EL (cell line): ENCODE data around the gene PIMREG.

Experiments used
- DNase-seq: peaks from one replicate; pipeline ENCODE4 v3.0.0-alpha.2; 2016

Gene PIMREG

DNA sequence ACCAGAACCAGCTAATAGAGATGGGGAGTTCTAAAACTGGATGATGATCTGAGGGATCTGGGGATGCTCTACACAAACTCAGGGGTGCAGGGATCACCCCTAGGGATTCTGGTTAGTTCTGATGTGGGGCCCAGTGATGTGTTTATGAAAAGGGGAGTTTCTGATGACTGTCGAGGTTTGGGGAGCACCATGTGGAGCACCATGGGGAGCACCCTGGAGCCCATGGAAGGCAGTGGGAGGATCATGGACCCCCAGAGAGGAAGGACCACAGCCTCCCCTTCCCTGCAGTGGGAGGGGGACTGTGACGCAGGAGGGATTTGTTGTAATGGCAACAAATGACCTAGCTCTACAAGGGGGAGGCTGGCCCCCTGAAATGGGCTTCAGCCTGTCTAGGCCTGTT, 18.4 kb downstream of the PIMREG start:
- no peak for DNase-seq

DNA sequence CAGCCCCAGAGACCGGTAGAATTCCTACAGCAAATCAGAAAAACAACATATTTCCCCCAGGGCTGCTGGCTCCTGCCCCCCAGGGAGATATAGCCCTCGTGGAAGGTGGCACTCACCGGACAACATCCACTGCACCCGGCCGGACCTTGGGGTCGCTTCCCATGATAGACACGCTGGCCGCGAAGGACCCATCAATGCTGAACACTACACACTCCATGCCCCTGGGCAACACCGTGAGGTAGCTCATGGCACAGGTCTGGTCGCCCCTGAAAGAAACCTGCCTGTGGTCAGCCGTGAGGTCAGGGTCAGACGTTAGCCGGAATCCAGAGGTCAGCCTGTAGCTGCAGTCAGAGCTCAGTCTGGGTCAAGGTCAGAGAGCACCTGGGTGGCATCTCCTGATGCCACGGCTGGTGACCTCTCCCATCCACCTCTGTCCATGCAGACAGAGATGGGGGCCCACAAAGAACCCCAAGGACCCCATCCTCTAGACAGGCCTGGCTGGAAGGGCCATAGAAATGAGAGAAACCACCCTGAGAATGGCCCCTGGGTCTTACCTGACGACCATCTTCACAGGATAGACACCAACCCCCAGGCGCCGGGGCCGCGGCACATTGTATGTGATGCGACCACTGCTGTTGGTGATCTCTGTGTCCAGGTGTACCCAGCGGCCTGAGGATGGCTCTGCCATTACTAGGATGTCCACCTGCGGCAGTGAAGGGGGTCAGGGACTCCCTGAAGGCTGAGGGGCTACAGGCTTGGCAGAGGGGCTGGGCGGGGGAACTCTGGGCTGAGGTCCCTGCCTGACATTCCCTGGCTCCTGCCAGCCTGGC, 19.6 kb downstream of the PIMREG start:
- DNase-seq: no peak

DNA sequence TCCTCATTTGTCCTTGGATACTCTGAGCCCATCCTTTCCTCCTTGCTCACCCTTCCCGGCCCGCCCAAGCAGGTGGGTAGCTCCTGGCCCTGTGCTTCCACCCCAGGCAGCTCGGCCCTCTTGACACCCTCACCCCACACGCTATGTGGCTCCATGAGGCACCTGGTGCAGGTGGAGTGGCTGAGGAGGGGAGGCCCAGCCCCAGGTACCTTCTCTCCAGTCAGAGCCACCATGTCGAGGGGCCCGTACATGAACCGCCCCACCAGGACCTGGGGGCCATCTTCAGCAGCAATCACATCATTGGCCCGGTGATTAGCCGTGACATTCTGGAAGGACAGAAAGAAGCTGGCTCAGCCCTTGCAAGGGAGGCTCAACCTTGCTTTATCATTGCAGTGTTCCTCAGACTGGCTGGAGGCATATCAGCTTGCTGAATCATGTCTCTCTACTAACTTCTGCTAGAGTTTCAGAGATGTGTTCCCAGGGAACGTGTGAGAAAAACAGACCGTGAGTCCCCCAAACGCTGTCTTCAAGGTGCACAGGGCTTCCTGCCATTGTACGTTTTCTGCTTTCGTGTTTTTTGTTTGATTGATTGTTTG, 20.3 kb downstream of the PIMREG start:
- no peak for DNase-seq

DNA sequence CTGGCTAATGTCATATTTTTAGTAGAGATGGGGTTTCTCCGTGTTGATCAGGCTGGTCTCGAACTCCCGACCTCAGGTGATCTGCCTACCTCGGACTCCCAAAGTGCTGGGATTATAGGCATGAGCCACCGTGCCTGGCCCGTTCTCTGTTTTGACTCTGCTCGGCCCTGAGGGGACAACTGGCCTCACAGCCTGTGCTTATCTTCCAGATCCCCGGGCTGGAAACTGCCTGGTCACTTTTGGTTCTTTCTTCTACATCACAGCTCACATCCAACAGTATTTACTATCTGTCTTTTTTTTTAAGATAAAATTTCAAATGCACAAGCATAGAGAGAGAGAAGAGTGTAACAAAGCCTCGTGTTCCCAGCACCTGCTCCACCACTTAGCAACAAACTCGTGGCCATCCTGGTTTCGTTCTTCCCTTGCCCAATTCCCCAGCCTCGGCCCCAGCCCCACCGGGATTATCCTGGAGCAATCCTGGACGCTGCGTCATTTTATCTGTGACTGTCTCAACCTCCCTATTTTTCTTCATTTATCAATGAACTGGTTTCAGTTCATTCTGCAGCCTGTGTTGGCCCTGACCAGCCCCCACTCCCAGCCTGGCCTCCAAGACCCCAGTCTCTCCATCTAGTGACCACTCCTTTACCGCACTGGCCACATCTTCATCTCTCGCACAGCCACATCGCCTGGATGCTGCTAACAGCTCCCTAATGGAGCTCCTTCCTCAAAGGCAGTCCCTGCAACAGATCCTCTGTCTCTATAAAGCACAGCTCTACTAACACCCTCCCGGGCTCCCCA, 21.1 kb downstream of the PIMREG start:
- DNase-seq: no peak

DNA sequence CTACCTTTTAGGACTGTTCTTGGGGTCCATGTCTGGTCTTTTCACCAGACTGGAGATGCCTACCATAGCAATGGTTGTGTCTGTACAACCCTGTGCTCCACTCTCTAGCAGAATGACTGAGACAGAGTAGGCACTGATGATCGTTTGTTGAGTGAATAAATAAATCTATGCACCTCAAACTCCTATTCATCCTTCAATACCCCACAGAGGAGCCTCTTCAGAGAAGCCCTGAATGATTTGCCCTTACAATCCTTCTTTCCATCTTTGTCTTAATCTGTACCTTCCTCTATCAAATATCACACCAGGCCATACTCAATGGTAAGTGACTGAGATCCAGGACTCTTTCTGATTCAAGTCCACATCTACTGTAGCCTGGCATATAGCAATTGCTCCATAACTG, 23.3 kb downstream of the PIMREG start:
- no peak for DNase-seq

GRCh38 chr17:6468051-6468790, 24.0 kb downstream of the PIMREG start:
- no peak for DNase-seq

DNA sequence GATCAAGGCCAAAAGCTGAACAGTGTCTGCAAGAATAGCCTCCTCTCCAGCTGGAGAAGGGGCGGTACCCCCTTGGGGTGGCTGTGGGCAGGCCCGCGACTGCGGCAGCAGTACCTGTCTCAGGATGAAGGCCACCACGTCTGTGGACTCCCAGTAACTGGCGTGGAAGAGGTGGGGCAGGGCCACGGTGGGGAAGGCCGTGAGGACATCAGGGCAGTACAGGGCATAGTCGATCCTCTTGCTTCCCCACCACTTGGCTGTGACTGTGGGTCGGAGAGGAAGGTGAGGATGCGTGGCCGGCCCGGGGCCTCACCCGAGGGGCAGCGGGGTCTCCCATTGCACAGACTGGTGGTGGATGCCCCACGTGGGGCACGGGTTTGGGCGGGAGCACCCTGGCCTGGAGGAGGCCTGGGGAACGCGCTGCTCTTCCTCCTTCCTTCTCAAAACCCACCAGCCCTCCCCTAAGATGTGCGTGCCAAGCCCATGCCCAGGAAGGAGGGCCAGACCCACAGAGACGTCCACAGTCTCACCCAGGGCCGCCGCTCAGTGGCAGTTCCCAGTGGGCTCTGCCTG, 26.0 kb downstream of the PIMREG start:
- DNase-seq: no peak

DNA sequence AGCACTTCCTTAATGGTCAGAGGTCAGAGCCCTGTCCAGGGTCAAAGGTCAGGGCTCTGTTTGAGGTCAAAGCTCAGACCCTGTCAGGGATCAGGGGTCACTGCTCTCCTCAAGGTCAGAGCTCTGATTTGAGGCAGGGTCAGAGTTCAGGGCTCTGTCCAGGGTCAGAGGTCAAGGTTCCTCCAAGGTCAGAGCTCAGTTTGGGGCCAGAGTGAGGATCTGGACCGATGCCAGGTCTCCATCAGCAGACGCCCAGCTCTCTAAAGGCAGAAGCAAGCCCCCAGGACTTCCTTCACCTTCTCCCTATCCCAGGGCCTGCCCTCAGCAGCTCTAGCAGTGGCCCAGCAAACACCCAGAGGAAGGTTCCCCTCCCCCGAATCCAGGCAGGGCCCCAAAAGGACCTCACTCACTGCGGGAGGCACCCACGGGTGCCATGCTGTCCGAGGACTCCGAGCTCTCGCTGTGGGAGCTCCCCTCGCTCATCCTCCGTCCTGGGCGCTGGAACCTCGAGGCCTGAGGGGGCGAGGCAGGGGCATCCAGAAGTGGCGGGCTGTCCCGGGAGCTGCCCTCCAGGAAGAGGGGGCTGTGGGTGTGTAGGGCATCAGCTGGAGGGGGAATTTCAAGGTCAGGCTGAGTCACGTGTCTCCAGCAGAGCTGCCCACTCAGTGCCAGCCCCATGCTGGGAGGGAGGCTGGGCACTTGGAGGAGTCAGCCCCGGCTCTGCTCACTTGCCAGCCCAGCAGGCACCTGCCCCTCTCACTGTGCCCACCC, 26.7 kb downstream of the PIMREG start:
- DNase-seq: peak; percentile 21

DNA sequence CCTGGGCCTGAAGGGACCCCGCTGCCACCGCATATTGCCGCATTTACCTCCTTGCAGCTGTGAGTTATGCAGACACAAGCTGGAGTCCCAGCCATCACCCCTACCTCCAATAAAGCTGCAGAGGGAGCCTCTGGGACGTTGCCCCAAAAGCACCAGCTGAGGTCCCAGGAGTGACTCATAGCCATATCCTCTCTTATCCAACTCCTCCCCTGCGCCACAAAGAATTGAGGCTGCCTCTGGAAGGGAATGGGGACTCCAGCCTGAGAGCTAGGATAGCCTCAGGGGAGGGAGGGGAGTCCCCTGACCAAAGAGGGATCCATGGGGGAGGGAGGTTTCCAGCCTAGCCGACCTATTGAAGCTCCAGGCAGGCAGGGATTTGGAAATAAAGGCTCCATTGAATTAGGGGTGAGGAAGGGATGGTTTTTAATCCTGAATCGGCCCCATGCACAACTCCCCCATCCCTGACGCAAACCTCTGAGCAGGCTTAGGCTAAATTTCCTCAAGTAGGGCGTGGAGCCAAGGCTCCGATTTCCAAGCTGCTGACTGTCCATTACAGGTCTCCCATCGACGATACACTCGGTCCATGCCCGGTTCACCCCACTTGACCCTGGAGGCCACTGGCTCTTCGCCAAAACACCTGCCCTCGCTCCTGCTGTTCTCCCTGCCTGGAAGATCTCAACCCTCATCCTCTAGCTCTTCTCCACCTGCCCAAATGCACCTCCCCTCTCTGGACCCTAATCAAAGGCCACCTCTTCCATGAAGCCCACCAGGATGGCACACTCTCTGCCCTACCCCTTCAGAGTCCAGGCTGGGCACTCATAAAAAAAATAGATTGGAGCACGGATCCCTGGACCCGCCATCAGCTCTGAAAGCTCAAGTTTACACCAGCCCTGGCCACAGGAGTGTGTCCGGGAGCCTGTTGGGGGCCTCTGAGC, 27.5 kb downstream of the PIMREG start:
- peak; percentile 93 for DNase-seq

DNA sequence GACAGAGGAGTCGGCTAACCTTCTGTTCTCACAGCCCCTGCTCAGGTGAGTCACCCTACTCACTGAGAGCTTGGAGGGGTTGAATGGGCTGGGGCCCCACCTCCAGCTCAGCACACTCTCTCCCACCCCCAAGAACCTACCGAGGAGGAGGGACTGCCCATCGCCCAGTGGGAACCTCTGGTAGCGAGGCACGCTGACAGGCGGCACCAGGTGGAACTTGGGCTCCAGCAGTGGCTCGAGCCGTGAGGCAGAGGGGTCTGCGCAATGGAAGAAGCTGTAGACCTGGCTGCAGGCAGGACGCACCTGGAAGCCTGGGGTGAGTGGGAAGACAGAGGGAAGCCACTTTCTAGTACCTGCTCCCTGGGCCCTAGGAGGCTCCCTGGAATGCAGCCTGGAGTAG, 28.3 kb downstream of the PIMREG start:
- DNase-seq: no peak

GRCh38 chr17:6473128-6473767, 29.0 kb downstream of the PIMREG start:
- DNase-seq: peak; percentile 73

GRCh38 chr17:6474376-6474775, 30.1 kb downstream of the PIMREG start:
- no peak for DNase-seq

- DNase-seq: no peak
These were observed 30.7 kb downstream of the PIMREG start for GRCh38 chr17:6474906-6475305.

DNA sequence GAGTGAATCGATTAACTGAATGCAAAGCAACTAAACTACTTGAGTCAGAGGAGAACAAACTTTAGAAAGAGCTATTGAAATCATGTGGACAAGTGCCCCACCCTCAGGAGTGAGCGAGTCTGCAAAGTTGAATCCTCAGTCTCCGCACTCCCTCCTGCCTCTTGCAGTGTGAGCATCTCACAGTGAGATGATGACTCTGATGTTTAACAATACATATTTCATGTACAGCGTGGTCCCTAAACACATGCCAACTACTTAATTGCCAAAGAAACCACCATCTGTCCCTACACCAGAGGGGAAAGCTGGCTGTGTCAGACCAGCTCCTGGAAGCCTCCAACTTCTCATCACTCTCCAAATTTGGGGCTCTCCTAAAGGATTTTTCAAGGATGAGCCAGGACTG, 31.2 kb downstream of the PIMREG start:
- DNase-seq: no peak

DNA sequence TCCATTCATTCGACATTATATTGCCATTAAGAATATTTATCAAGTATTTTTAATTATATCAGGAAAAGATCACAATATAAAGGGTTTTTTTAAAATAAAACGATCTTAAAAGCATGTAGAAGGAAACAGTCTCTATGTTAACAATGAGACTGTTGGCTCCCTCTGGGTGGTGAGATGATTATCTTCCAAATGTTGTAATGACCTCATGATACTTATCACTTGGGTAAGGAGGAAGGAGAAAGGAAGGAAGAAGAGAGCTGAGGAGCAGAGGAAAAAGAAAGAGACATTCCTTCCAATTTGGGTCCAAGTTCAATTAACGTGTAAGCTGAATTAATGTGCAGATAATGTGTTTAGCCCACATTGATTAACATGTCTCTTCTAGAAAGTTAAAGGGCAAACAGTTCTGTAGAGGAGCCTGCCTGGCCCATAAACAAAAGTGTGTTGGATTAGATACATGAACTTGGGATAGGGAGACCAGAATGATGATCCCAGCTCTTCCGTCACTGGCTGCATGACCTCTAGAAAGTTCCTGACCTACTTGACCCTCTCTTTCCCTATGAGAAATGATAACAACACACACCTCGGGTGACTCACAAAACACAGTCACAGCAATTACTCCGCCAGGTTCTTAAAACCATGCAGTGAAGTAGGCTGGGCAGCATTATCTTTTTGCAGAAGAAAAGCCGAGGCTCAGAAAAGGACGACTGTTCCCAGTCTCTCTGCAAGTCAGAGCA, 32.0 kb downstream of the PIMREG start:
- no peak for DNase-seq

DNA sequence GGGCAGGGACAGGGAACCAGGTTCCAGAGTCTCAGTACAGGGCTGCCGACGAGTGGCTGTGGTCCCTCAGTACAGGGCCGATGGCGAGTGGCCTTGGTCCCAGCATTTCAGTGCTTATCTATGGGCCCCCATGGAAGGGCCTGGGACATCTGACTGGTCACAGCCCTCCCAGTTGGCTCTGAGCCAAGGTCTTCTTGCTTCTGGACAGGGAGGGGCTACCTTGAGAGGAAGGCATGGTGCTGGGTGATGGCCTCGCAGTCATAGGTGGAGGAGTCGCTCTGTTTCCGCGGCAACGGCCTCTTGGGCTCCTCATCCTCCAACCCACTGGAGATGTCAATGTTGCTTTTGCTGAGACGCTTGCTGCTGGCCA, 32.5 kb downstream of the PIMREG start:
- no peak for DNase-seq

DNA sequence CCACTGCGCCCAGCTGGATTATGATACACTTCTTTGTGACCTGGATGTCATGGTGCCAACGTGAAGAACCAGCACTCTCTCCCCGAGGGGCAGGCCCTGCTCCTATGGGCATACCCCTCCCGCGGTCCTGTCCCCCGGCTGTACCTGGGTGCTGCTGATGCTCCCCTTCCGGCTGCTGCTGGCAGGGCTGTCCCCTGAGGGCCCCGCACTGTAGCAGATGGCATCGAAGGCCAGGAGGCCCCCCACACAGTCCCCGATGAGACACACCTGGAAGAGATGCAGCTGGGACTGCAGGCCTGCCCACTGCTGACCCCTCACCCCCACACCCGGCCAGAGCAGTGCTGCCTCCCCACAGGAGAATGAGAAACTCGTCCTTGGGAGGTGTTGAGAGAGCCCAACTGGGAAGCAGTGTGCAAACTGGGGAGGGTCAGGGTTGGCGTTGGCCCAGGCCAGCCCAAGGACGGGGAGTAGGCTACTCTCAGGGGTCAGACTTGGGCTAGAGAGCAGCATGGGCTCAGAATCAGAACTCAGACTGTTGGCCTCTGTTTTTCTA, 33.7 kb downstream of the PIMREG start:
- no peak for DNase-seq

GRCh38 chr17:6478486-6478885, 34.2 kb downstream of the PIMREG start:
- DNase-seq: no peak

DNA sequence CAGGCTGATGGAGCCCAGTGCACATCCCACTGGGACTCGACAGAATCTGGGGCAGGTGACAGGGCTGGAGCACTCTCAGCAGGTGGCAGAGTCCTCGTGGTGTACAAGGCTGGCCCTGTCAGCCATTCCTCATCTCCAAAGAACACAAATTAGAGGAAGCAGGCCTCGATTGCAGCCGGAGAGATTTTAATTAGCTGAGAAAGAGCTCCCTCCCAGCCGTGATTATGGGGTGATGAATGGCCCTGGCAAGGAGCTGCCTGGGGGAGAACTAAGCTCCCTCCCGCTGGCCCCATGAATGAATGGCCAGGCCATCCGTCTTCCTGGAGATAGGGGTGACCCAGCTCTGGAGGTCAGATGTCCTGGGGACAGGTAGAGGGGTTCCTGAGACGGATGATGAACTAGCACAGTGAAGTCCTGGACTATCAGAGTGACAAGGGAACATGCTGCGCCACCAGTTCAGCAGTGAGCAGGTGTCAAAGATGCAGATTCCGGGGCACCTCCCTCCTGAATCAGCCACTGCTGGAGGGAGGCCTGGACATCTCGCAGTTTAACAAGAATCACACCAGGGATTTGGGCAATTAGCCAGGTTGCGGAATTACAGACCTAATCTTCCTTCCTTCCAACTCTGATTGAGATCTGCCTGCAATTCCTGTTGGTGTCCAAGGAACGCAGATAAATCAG, 35.5 kb downstream of the PIMREG start:
- no peak for DNase-seq
